Right kidney (tissue), 1 donor: ENCODE measurements around the gene PRKN.
"Not testable (repeated sequence)": the region's sequence is repeated elsewhere in the genome, so short reads cannot be mapped to it uniquely, and the experiment has no call there.

ENCODE experiments used
- DNase-seq: peaks from one replicate; pipeline ENCODE4 v3.0.0-alpha.2; 2016

The PRKN gene

GRCh38 chr6:161534264-161534873, 1193.2 kb downstream of the PRKN start:
- no peak for DNase-seq

GRCh38 chr6:161533266-161533665, 1194.3 kb downstream of the PRKN start:
- no peak for DNase-seq

GRCh38 chr6:161532536-161532935, 1195.0 kb downstream of the PRKN start:
- no peak for DNase-seq

- no peak for DNase-seq
Measured at GRCh38 chr6:161526794-161527193, 1200.8 kb downstream of the PRKN start.

GRCh38 chr6:161523362-161523761, 1204.2 kb downstream of the PRKN start:
- no peak for DNase-seq

GRCh38 chr6:161522276-161522675, 1205.3 kb downstream of the PRKN start:
- no peak for DNase-seq

GRCh38 chr6:161511447-161512095, 1216.0 kb downstream of the PRKN start:
- DNase-seq, result no peak

GRCh38 chr6:161508341-161508740, 1219.2 kb downstream of the PRKN start:
- DNase-seq, result no peak

GRCh38 chr6:161507375-161507774, 1220.2 kb downstream of the PRKN start:
- no peak for DNase-seq

- no peak for DNase-seq
Measured at GRCh38 chr6:161503570-161503969, 1224.0 kb downstream of the PRKN start.

- no peak for DNase-seq
Measured at GRCh38 chr6:161498881-161499280, 1228.7 kb downstream of the PRKN start.

- DNase-seq, result no peak
Measured at GRCh38 chr6:161498359-161498758, 1229.2 kb downstream of the PRKN start.

- DNase-seq, result no peak
Measured at GRCh38 chr6:161496941-161497340, 1230.6 kb downstream of the PRKN start.

GRCh38 chr6:161496271-161496670, 1231.3 kb downstream of the PRKN start:
- DNase-seq, result not testable (repeated sequence)

- no peak for DNase-seq
Measured at GRCh38 chr6:161494566-161494965, 1233.0 kb downstream of the PRKN start.

GRCh38 chr6:161493576-161494118, 1233.9 kb downstream of the PRKN start:
- DNase-seq, result no peak

GRCh38 chr6:161489626-161490306, 1237.8 kb downstream of the PRKN start:
- no peak for DNase-seq

- no peak for DNase-seq
Measured at GRCh38 chr6:161487694-161488093, 1239.9 kb downstream of the PRKN start.

- no peak for DNase-seq
Measured at GRCh38 chr6:161487217-161487531, 1240.4 kb downstream of the PRKN start.

GRCh38 chr6:161486361-161487216, 1241.0 kb downstream of the PRKN start:
- no peak for DNase-seq

- peak; percentile 30 for DNase-seq
Measured at GRCh38 chr6:161482517-161482858, 1245.1 kb downstream of the PRKN start.

GRCh38 chr6:161481786-161482516, 1245.6 kb downstream of the PRKN start:
- DNase-seq, result peak; percentile 25
